Liver (tissue), 3 donors: ENCODE results near the gene SMARCA1.

Experiments
- ATF3 ChIP-seq: IDR thresholded peaks from 2 replicates; pipeline ENCODE4 v1.6.1; 2016; ENCODE audit warnings: antibody characterized with exemption
- CTCF ChIP-seq: fragments of 150-350 bp; IDR thresholded peaks from 2 replicates; pipeline ENCODE4 v1.5.1; 2017; ENCODE audit warnings: improper control_type of control experiment, low read depth, low read length; ENCODE audit not compliant: missing input control
- EGR1 ChIP-seq, 2 donors: IDR thresholded peaks; 2 replicates each; pipeline ENCODE4 v1.6.1; 2016 to 2018; ENCODE audit warnings: antibody characterized with exemption in 2 of 2, low read depth in 2 of 2
- FOXA2 ChIP-seq: IDR thresholded peaks from 2 replicates; pipeline ENCODE4 v1.6.1; 2016; ENCODE audit warnings: antibody characterized with exemption
- GABPA ChIP-seq, 2 donors: IDR thresholded peaks in 1 of 2; conservative IDR thresholded peaks in 1 of 2; 2 replicates each; pipeline ENCODE4 v1.6.1; 2016; ENCODE audit warnings: antibody characterized with exemption in 2 of 2, mild to moderate bottlenecking in 1 of 2, moderate library complexity in 1 of 2
- HNF4A ChIP-seq, 2 donors: conservative IDR thresholded peaks; 2 replicates each; pipeline ENCODE4 v1.6.1; 2016; ENCODE audit warnings: antibody characterized with exemption in 2 of 2, mild to moderate bottlenecking in 2 of 2
- JUND ChIP-seq, 2 donors: IDR thresholded peaks; 2 replicates each; pipeline ENCODE4 v1.6.1; 2016; ENCODE audit warnings: antibody characterized with exemption in 2 of 2
- REST ChIP-seq: IDR thresholded peaks from 2 replicates; pipeline ENCODE4 v1.6.1; 2016; ENCODE audit warnings: antibody characterized with exemption, mild to moderate bottlenecking
- SP1 ChIP-seq: IDR thresholded peaks from 2 replicates; pipeline ENCODE4 v1.6.1; 2018; ENCODE audit warnings: antibody characterized with exemption, mild to moderate bottlenecking
- TAF1 ChIP-seq: conservative IDR thresholded peaks from 2 replicates; pipeline ENCODE4 v1.6.1; 2016; ENCODE audit warnings: antibody characterized with exemption, mild to moderate bottlenecking
- YY1 ChIP-seq: IDR thresholded peaks from 2 replicates; pipeline ENCODE4 v1.6.1; 2016; ENCODE audit warnings: antibody characterized with exemption, mild to moderate bottlenecking
- ZBTB33 ChIP-seq: IDR thresholded peaks from 2 replicates; pipeline ENCODE4 v1.6.1; 2016; ENCODE audit warnings: antibody characterized with exemption
- donor health status: healthy.
- donor health status: healthy.

GRCh38 chrX:129520151-129520550 lies 3.1 kb downstream of the SMARCA1 start:
- TF ChIP-seq FOXA2 (no peak), CTCF (no peak), REST (no peak), EGR1 (IDR thresholded peaks at IDR 0.05; ENCODE audit: low read depth in 2 of 2) (no peak), HNF4A (conservative IDR thresholded peaks at IDR 0.05) (peak in 1 of 2 donors; percentile 13), TAF1 (no peak), YY1 (no peak), ATF3 (no peak), GABPA (IDR thresholded peaks at IDR 0.05 in 1 of 2, conservative IDR thresholded peaks at IDR 0.05 in 1 of 2) (no peak), SP1 (no peak), ZBTB33 (no peak), JUND (IDR thresholded peaks at IDR 0.05) (no peak)
